K562 (cell line): ENCODE data around the gene ERI2. TPM values are rescaled to one million over a fixed set of nuclear protein-coding genes. Genes with fewer than 3 reads are reported as not detected.

Experiments used
- C11orf30 ChIP-seq: fragments of 450-650 bp; IDR thresholded peaks from 2 replicates; pipeline ENCODE4 v1.6.1; 2016; ENCODE audit warnings: low read depth, mild to moderate bottlenecking
- CTCF ChIP-seq, 3 experiments: IDR thresholded peaks in 2 of 3; conservative IDR thresholded peaks in 1 of 3; 2 replicates each; pipeline ENCODE4 v1.5.1; 2011 to 2012; ENCODE audit warnings: low read length in 3 of 3, mild to moderate bottlenecking in 3 of 3, control low read depth in 2 of 3, improper control_type of control experiment in 1 of 3, inconsistent platforms in 1 of 3, low read depth in 1 of 3, mixed read lengths in 1 of 3, moderate library complexity in 1 of 3; ENCODE audit not compliant: insufficient read depth in 2 of 3
- KLF16 ChIP-seq: IDR thresholded peaks from 2 replicates; pipeline ENCODE4 v1.6.1; 2016; ENCODE audit warnings: antibody characterized with exemption
- RB1 ChIP-seq: fragments of 450-650 bp; IDR thresholded peaks from 2 replicates; pipeline ENCODE4 v1.6.1; 2017; ENCODE audit warnings: low read depth, mild to moderate bottlenecking
- RBM39 ChIP-seq: fragments of 200-400 bp; formaldehyde crosslinking; optimal IDR thresholded peaks from 2 replicates; pipeline ENCODE3; 2018; ENCODE audit warnings: low read depth, low read length
- STAT6 ChIP-seq: sonication (generic); formaldehyde crosslinking; IDR thresholded peaks from 2 replicates; pipeline ENCODE4 v1.8.1; 2023; ENCODE audit warnings: mild to moderate bottlenecking, missing genetic modification reagents
- polyA plus RNA-seq, 8 experiments: library from polyadenylated mRNA; depleted of rRNA in 4 of 8; stranded (reverse) in 5 of 8; unstranded in 3 of 8; fragments of >200 nt; fragmentation: Nextera tagmentation in 2 of 8; fragmentation: Illumina TruSeq in 1 of 8; extraction: Ambion mirVana in 2 of 8; extraction: Trizol in 1 of 8; gene quantifications; 2 replicates each; pipeline versions ENCODE4 v1.2.1 to v1.2.3, GENCODE V29; 2011 to 2014; ENCODE audit warnings: inconsistent platforms in 1 of 8, missing spikeins in 1 of 8
- total RNA-seq, 7 experiments: library from RNA; depleted of rRNA in 6 of 7; stranded (reverse); fragments of >200 nt in 6 of 7; fragmentation: Illumina TruSeq in 2 of 7; extraction: Trizol in 2 of 7; gene quantifications; 2 replicates each; pipeline versions ENCODE4 v1.2.1 to v1.2.3, GENCODE V29; 2011 to 2021; ENCODE audit warnings: low replicate concordance in 1 of 7

Gene ERI2
- total and polyA plus RNA-seq, 9 of the 15 experiments (the other 6 are each of a cell fraction or from before 2014, with no cell fraction given): 23.3 to 57.0 (median 48.1) TPM

- TF ChIP-seq CTCF (IDR thresholded peaks at IDR 0.05 in 2 of 3, conservative IDR thresholded peaks at IDR 0.05 in 1 of 3; ENCODE audit: insufficient read depth in 2 of 3, low read depth in 1 of 3, low read length in 3 of 3): peak; percentile 87 to 95 (median 92)
- TF ChIP-seq STAT6: no peak
- TF ChIP-seq KLF16: 0 out of 2 replicates have a peak, but pooled peaks have one; percentile 52
- TF ChIP-seq C11orf30: peak; percentile 76
- no peak for TF ChIP-seq RBM39
- TF ChIP-seq RB1: peak; percentile 43; the same call in 1 of the 2 replicates
Observed at GRCh38 chr16:20849589-20850390, 43.5 kb upstream of the ERI2 start (continued).
